ENCODE results near the gene ALOX12.
"Not testable (repeated sequence)": the region's sequence is repeated elsewhere in the genome, so short reads cannot be mapped to it uniquely, and the experiment has no call there.

The ALOX12 gene, protein sequence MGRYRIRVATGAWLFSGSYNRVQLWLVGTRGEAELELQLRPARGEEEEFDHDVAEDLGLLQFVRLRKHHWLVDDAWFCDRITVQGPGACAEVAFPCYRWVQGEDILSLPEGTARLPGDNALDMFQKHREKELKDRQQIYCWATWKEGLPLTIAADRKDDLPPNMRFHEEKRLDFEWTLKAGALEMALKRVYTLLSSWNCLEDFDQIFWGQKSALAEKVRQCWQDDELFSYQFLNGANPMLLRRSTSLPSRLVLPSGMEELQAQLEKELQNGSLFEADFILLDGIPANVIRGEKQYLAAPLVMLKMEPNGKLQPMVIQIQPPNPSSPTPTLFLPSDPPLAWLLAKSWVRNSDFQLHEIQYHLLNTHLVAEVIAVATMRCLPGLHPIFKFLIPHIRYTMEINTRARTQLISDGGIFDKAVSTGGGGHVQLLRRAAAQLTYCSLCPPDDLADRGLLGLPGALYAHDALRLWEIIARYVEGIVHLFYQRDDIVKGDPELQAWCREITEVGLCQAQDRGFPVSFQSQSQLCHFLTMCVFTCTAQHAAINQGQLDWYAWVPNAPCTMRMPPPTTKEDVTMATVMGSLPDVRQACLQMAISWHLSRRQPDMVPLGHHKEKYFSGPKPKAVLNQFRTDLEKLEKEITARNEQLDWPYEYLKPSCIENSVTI
- 0 to 0.15 (median 0.06) reads per million in 4 donors for total RNA-seq

DNA sequence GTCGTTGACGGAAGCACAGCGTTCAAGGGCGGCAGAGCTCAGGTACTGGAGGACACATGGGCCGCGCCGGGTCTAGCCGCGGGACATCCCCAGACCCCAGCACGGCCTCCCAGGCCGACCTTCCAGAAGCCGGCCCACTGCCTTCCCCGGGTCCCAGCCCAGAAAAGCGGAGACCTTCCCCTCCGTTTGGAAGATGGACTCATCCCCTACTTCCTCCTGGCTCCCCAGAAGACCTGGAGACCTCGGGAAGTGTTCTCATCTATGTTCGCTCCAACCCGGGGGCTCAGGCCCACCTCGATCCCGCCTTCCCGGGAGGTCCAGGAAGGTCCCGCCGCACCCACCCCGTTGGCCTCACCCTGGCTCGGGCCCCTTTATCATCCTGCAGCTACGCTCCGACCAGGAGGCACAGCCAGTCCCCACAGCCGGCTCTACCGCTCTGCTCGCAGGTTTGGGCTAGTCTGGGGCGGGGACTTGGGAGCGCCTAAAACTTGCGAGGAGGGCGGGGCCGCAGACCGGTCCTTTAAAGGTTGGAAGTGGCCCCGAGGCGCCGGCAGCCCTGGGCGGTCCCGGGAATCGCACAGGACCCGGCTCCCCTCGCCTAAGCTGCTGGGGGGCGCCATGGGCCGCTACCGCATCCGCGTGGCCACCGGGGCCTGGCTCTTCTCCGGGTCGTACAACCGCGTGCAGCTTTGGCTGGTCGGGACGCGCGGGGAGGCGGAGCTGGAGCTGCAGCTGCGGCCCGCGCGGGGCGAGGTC, at the start of gene ALOX12:
Gene ALOX12, plus strand, starts transcription at position 550 of the 756 bp plus-strand sequence. Its CDS starts 69 bp downstream, at position 619.
- DNase-seq, result no peak

DNA sequence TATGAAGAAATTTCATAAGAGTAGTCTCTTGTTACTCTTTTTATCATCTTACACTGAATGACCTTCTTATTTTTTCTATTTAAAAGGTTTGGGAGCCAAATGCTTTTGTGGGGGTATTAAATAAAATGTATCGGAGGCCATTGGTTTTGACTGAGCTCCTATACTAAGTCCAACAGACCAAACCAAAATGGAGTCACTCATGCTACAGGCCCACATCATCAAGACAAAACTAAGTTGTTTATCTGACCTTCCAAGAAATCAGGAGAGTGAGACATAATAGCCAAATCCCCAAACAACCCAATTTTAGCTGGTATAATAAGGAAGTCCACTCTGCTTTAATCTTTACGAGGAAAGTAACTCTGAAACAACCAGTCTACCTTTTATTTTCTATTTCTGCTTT, 48.1 kb upstream of the ALOX12 start:
- no peak for DNase-seq

DNA sequence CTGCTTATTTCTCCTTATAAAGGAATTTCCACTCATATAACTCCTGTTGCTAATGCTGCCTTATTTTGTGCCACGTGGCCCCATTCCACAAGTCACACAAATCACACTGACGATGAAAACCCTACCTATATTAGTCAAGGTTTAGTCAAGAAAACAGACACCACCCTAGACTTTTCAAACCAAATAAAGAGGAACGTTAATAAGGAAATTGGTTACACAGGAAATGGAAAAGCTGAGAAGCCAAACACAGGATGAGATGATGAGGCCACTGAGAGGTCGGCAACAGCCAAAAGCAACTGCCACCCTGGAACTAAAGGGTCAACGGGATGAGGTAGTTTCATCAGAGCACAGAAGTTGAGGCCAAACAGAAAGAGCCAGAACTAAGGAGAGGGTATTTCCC, 47.3 kb upstream of the ALOX12 start:
- peak in 1 of 5 donors; percentile 5 for DNase-seq

DNA sequence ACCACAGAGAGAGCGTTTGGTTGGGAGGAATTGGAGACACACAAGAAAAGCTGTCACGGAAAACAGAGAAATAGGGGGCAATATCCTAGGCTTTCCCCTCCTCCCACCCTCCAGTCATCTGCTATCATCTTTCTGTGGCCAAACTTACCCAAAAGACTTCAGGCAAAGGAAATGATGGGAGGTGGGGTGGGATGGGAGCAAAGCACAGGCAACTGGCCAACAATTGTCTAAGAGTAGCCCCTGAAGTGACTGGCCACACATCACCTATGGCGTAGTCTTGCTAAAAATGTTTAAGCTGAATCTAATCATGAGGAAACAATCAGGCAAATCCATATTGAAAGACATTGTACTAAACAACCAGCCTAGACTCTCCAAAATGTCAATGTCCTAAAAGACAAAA, 46.9 kb upstream of the ALOX12 start:
- DNase-seq, result no peak

DNA sequence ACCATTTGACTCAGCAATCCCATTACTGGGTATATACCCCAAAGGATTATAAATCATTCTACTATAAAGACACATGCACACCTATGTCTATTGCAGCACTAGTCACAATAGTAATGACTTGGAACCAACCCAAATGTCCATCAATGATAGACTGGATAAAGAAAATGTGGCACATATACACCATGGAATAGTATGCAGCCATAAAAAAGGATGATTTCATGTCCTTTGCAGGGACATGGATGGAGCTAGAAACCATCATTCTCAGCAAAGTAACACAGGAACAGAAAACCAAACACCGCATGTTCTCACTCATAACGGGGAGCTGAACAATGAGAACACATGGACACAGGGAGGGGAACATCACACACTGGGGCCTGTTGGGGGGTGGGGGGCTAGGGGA, 44.9 kb upstream of the ALOX12 start:
- not testable (repeated sequence) for DNase-seq

DNA sequence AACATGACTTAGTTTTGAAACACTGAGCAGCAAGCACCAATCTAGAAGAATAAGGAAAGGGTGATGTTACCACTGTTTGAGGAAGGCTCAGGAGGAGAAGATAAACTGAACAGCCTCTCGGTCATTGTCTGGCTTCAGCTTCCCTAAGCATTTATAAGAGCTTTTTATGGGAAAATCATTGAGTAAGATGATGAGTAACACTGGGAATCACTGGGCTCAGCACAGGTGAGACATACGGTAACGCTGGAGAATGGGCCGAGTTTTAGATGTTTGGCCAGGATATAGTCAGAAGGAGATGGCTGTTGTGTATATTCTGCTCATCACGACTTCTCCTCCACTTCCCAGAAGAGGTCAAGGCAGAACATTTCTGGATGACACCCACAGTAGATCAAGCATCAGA, 42.2 kb upstream of the ALOX12 start:
- no peak for DNase-seq

DNA sequence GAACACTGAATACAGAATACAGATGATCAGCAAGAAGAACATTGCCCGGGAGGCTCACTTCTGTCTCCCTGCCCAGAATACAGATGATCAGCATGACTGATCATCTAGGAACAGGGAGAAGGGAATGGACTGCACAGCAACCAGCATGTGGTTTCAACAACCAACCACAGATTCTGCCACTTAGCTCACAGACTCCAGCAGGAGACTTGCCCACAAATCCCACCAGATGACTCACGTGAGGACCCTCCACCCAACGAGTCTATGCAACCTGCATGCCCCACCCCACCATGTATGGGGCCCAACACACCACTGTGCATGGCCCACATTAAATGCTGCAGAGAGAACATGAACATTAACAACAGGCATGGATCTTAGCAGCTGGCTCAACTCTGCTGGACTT, 36.1 kb upstream of the ALOX12 start:
- DNase-seq, result no peak

DNA sequence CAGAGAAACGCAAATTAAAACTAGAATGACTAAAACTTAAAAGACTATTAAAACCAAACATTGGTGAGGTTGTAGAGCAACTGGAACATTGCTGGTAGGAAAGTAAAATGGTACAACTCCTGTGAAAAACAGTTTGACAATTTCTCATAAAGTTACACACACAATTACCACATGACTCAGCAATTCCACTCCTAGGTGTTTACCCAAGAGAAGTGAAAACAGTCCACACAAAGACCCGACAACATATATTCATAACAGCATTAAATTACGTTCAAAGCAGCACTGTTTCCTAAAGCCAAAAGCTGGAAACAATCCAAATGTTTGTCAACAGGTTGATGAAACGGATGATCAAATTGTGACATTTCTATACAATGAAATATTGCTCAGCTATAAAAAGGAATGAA, 26.5 kb upstream of the ALOX12 start:
- DNase-seq, result peak in 1 of 5 donors; percentile 34

DNA sequence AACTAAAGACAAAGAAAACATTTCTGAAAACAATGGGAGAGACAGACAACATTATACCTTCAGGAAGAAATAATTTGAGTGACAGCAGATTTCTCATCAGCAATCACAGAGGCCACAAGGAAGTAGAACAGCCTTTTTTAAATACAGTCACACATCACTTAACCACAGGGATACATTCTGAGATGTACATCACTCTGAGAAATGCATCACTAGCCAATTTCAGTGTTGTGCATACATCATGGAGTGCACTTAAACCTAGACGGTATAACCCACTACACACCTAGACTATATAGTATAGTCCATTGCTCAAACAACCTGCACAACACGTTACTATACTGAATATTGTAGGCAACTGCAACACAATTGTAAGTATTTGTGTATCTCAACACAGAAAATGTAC, 24.9 kb upstream of the ALOX12 start:
- DNase-seq, result no peak

DNA sequence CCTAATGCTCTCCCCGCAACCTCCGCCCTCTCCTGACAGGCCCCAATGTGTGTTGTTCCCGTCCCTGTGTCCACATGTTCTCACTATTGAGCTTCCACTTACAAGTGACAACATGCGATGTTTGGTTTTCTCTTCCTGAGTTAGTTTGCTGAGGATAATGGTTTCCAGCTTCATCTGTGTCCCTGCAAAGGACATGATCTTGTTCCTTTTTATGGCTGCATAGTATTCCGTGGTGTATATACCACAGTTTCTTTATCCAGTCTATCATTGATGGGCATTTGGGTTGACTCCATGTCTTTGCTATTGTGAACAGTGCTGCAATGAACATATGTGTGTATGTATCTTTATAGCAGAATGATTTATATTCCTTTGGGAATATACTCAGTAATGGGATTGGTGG, 16.4 kb upstream of the ALOX12 start:
- not testable (repeated sequence) for DNase-seq

DNA sequence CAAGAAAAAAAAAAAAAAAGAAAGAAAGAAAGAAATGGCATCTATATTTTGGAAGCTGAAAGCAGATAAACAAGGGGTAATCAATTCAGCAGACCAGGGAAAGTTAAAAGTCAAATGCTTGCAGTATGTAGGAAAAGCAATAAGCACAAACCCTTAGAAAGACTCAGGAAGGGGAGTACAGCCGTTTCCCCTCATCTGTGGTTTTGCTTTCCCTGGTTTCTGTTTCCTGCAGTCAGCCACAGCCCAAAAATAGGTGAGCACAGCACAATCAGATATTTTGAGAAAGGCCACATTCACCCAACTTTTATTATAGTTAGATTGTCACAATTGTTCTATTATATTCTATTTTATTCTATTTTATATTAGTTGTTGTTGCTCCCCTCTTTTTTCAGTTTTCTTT, 14.4 kb upstream of the ALOX12 start:
- DNase-seq, result no peak

DNA sequence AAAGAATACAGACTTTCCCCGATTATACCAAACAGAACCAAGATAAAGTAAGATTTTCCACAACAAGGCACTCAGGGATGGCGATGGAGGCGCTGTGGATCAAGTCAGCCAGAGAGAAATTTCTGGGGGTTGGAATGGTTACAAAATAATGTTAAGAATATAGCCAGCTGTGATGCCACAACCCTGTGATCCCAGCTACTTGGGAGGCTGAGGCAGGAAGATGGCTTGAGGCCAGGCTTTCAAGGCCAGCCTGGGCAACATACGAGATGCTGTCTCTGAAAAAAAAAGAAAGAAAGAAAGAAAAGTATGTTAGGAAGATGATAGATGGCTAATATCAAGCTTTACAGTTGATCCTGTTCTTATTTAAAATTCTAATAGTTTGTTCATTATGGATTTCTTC, 10.6 kb upstream of the ALOX12 start:
- no peak for DNase-seq

DNA sequence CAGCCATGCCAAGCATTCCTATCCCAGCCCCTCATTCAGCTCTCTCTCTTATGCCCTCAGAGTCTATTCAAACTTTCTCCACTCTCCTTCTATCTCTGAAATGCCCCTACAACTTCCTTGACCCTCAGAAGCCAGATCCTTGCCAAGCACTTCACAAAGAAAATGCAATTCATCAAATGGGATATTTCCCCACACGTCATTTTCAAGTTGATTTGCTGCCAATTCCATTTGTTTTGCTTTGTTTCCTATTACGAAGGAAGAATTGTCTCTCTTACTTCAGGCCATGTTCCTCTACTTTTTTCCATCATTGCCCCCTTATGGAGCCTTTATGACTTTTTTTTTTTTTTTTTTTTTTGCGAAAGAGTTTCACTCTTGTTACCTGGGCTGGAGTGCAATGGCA, 9.2 kb upstream of the ALOX12 start:
- DNase-seq, result no peak

DNA sequence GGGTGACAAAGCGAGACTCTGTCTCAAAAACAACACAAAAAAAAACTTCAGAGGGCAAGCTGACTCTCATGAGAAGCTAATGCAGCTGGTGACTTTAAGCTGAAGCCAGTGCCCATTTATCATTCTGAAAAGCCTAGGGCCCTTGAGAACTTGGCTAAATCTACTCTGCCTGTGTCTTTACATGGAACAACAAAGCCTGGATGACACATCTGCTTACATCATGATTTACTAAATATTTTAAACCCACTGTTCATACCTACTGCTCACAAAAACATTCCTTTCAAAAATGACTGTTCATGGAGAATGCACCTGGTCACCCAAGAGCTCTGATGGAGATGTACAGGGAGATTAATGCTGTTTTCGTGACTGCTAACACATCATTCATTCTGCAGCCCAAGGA, 6.1 kb upstream of the ALOX12 start:
- no peak for DNase-seq

DNA sequence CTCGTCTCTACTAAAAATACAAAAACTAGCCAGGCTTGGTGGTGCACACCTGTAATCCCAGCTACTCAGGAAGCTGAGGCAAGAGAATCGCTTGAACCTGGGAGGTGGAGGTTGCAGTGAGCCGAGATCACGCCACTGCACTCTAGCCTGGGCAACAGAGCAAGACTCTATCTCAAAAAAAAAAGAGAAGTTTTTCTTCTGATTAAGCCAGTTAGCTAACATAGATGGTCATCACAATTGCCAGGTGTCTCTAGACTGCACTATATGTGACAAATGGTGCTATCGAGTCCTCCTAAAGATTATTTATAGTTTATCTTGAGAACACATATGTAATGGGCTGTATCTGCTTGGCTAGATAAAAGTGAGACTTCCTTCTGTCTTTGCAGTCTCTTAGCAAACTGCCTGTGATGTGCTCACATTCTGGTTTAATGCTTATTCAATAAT, 2.2 kb upstream of the ALOX12 start:
- not testable (repeated sequence) for DNase-seq

DNA sequence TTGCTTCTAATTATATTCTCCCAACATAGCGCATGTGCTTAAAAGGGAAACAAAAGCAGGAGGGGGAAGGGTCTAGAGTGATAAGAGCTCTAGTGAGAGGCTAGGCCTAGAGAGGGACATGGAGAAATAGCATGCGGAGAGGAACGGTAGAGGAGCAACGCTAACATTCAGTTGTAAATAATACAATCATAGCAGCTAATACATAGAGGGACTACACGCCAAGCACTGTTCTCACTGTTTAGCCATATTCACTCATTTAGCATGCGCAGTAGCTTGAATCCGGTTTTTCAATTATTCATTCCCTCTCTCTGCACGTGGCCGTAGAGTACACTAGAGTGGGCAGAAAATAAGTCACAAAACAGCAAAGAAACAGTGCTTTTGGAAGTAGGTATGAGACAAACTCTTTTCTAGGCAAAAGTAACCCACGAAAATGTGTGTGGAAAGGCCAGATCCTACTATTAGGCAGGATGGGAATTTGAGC, 1.7 kb upstream of the ALOX12 start:
- no peak for DNase-seq

DNA sequence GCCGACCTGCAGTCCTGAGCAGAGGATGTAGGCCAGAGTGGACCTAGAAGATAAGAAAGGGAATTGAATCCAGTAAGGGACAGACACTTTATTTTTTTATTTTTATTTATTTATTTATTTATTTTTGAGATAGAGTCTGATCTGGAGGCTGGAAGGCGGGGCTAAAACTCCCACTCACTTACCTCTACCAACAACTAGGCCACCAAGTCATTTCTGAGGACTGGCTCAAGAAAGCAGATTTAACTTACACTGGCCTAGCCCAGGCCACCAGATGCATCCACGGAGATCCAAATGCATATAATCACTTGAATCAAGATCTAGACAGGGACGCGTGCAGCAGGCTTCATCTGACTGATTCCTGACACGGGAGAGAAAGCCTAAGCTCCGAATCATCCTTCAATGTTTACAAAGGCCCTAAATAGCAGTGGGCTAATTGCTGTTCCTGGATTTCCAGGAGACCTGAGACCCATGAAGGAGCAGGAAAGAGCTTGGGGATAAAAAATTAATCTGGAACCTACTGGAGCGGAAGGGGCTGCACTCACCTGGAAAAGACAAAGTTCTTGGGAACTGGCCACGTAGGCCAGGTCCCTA, 1.1 kb upstream of the ALOX12 start:
- no peak for DNase-seq

DNA sequence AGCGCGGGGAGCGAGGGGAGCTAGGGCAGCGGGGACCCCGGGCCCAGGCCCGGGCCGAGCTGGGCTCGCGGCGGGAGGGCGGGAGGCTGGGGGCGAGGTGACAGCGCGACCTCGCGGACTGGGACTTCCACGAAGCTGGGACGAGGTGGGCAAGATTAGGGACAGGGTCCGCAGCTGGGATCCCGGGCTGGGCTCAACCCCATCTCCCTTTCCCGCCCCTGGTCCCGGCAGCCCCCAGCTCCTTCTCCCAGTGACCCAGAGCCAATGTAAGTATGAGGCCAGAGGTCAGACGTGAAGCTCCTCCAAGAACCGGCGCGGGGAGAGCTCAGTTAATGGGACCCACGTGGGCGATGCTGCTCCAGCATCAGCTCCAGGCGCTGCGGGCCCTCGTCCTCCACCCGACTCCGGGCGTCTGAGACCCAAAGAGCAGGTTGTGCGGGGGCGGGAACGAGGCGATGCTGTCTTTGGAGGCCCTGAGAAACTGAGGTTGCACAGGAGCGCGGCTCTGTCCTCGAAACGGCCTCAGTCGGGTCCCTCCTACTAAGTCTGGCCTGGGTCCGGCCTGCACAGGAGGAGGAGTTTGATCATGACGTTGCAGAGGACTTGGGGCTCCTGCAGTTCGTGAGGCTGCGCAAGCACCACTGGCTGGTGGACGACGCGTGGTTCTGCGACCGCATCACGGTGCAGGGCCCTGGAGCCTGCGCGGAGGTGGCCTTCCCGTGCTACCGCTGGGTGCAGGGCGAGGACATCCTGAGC, 585 bp downstream of the ALOX12 start:
- no peak for DNase-seq

DNA sequence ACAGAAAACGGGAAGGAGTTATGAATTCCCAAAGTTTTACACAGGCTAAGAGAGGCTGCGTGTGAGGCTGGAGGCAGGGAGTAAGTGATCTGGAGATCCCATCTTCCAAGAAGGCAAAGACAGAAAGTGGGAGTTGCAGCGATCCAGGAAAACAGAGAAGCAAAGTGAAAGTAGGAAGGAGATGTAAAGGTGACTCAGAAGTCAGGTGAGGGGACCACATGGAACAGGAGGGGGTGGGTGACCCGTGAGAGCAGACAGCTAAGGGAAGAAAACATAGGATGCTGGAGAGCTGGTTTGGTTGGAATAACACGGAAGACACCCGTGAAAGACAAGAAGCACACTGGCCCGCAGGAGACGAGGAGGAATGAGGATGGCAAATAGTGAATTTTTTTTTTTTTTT, 1.3 kb downstream of the ALOX12 start:
- no peak for DNase-seq

DNA sequence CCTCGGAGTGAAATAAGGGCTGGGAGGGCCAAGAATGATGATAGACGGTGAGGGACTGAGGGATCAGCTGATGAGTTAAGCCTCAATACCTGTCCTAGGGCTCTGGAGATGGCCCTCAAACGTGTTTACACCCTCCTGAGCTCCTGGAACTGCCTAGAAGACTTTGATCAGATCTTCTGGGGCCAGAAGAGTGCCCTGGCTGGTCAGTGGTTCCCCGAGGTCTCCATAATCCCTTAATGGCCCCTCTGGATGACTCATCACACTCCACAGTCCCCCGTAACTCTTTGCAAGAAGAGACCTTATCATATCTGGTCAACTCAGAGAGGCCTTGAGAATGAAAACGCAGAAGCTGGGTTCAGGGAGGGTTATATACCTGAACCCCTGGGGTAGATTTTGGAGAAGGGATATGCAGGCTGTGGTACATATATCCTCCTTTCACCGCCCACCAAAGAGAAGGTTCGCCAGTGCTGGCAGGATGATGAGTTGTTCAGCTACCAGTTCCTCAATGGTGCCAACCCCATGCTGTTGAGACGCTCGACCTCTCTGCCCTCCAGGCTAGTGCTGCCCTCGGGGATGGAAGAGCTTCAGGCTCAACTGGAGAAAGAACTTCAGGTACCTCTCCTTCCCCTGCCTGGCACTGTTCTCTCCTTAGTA, 3.1 kb downstream of the ALOX12 start:
- no peak for DNase-seq

DNA sequence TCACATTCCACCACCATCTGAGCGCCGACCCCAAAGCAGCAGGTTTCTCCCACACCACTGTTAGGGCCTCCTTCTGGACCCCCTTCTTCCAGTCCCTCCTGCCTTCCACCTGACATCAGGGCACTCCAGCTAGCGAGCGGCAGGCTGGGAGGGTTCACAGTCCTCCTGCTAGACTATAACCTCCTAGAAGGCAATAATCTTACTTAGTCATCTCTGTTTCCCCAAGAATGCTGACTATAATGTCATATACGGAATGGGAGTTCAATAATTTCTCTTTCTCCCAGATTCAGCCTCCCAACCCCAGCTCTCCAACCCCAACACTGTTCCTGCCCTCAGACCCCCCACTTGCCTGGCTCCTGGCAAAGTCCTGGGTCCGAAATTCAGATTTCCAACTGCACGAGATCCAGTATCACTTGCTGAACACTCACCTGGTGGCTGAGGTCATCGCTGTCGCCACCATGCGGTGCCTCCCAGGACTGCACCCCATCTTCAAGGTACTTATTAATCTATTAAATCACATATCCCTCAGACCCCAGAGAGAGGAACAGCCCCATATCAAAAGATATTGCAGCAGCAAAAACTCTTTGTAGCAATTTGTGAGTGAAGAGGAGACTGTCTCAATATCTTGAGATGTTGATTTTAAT, 5.6 kb downstream of the ALOX12 start:
- peak in 2 of 5 donors; percentile 24 to 44 for DNase-seq
